KMS-11 (cell line): Measurements from ENCODE around the gene GRPEL1.

Experiments
- H2AFZ ChIP-seq: fragments of 200-600 bp; sonication (generic); 2 replicates; pipeline ENCODE4 v1.6.1; 2016; ENCODE audit warnings: antibody characterized with exemption, mixed run types, low read depth
- H3K27ac ChIP-seq: fragments of 200-600 bp; sonication (generic); 2 replicates; pipeline ENCODE4 v1.6.1; 2016; ENCODE audit warnings: mild to moderate bottlenecking, mixed run types
- H3K27me3 ChIP-seq: fragments of 200-600 bp; sonication (generic); 2 replicates; pipeline ENCODE4 v1.6.1; 2017; ENCODE audit warnings: mild to moderate bottlenecking, low read depth, mixed run types, moderate library complexity; ENCODE audit not compliant: insufficient read depth
- H3K36me3 ChIP-seq: fragments of 200-600 bp; sonication (generic); 2 replicates; pipeline ENCODE4 v1.6.1; 2017; ENCODE audit warnings: mild to moderate bottlenecking, mixed run types; ENCODE audit not compliant: insufficient read depth
- H3K4me1 ChIP-seq: fragments of 200-600 bp; sonication (generic); 2 replicates; pipeline ENCODE4 v1.6.1; 2016; ENCODE audit warnings: mild to moderate bottlenecking, low read depth, mixed run types; ENCODE audit not compliant: poor library complexity, severe bottlenecking
- H3K4me2 ChIP-seq: fragments of 200-600 bp; sonication (generic); 2 replicates; pipeline ENCODE4 v1.7.0; 2016; ENCODE audit warnings: mild to moderate bottlenecking, mixed run types
- H3K4me3 ChIP-seq: fragments of 200-600 bp; sonication (generic); IDR thresholded peaks from 2 replicates; pipeline ENCODE4 v1.6.1; 2017; ENCODE audit warnings: low read depth, low read length, mixed read lengths; ENCODE audit not compliant: insufficient read depth
- H3K79me2 ChIP-seq: fragments of 200-600 bp; sonication (generic); 2 replicates; pipeline ENCODE4 v1.6.1; 2016; ENCODE audit warnings: low read depth, mixed run types; ENCODE audit not compliant: insufficient read depth
- H3K9ac ChIP-seq: fragments of 200-600 bp; sonication (generic); 2 replicates; pipeline ENCODE4 v1.6.1; 2016; ENCODE audit warnings: mild to moderate bottlenecking, mixed run types
- H4K20me1 ChIP-seq: fragments of 200-600 bp; sonication (generic); 2 replicates; pipeline ENCODE4 v1.6.1; 2016; ENCODE audit warnings: mild to moderate bottlenecking, mixed run types; ENCODE audit not compliant: insufficient read depth
- CTCF ChIP-seq: fragments of 200-600 bp; sonication (generic); conservative IDR thresholded peaks from 2 replicates; pipeline ENCODE4 v1.6.1; 2017; ENCODE audit warnings: low read depth, mild to moderate bottlenecking, antibody characterized with exemption, low read length, moderate library complexity, mixed read lengths

The GRPEL1 gene

GRCh38 chr4:7096236-7096635, 28.4 kb upstream of the GRPEL1 start:
- no peak for TF ChIP-seq CTCF
- Histone ChIP-seq H3K36me3 (no peaks in the 10 kb centered on the region), H3K27ac (no peak overlapping the region), H3K9ac (no peak overlapping the region), H3K79me2 (no peaks in the 10 kb centered on the region), H3K4me1 (no peaks in the 10 kb centered on the region), H2AFZ (no peak overlapping the region), H3K4me3 (no peak overlapping the region), H4K20me1 (no peaks in the 10 kb centered on the region), H3K27me3 (no peaks in the 10 kb centered on the region), H3K4me2 (no peak overlapping the region)

GRCh38 chr4:7095611-7096155, 27.8 kb upstream of the GRPEL1 start:
- Histone ChIP-seq H3K27ac (no peak overlapping the region), H3K36me3 (no peaks in the 10 kb centered on the region), H3K27me3 (no peaks in the 10 kb centered on the region), H3K4me2 (no peak overlapping the region), H3K79me2 (no peaks in the 10 kb centered on the region), H3K4me1 (no peaks in the 10 kb centered on the region), H3K4me3 (no peak overlapping the region), H2AFZ (no peak overlapping the region), H3K9ac (no peak overlapping the region), H4K20me1 (no peaks in the 10 kb centered on the region)
- no peak for TF ChIP-seq CTCF

GRCh38 chr4:7094916-7095315, 27.1 kb upstream of the GRPEL1 start:
- no peak for TF ChIP-seq CTCF
- Histone ChIP-seq H3K9ac (no peak overlapping the region), H3K27me3 (no peaks in the 10 kb centered on the region)

GRCh38 chr4:7092026-7092425, 24.2 kb upstream of the GRPEL1 start:
- H3K27me3 ChIP-seq, result no peaks in the 10 kb centered on the region
- H3K79me2 ChIP-seq, result no peaks in the 10 kb centered on the region
- H3K4me1 ChIP-seq, result no peaks in the 10 kb centered on the region
- H3K4me3 ChIP-seq, result no peak overlapping the region
- H3K4me2 ChIP-seq, result no peak overlapping the region
- no peak overlapping the region for H3K9ac ChIP-seq
- H3K27ac ChIP-seq, result no peak overlapping the region
- H3K36me3 ChIP-seq, result no peaks in the 10 kb centered on the region
- H4K20me1 ChIP-seq, result no peaks in the 10 kb centered on the region
- H2AFZ ChIP-seq, result no peak overlapping the region
- no peak for TF ChIP-seq CTCF

More at GRCh38 chr4:7094916-7095315, 27.1 kb upstream of the GRPEL1 start:
- Histone ChIP-seq H3K79me2 (no peaks in the 10 kb centered on the region), H2AFZ (no peak overlapping the region), H3K36me3 (no peaks in the 10 kb centered on the region), H3K4me3 (no peak overlapping the region), H4K20me1 (no peaks in the 10 kb centered on the region), H3K4me2 (no peak overlapping the region), H3K4me1 (no peaks in the 10 kb centered on the region), H3K27ac (no peak overlapping the region)
